Measurements from ENCODE around the gene KCNJ2.

Gene KCNJ2

GRCh38 chr17:70128727-70129238, 40.5 kb upstream of the KCNJ2 start:
- Histone ChIP-seq H3K4me3 (ENCODE audit: low read length) (no peak overlapping the region), H3K9ac (ENCODE audit: low read length) (no peak overlapping the region), H3K36me3 (replicated peaks; ENCODE audit: low read depth, low read length) (no peaks in the 10 kb centered on the region)

GRCh38 chr17:70130289-70130688, 39.0 kb upstream of the KCNJ2 start:
- peaks cover 4% of the 10 kb centered on the region; the same call in 1 of the 2 replicates for H3K9me3 ChIP-seq (ENCODE audit: insufficient read depth, low read length)
- no peak overlapping the region for H2AFZ ChIP-seq (ENCODE audit: low read depth, low read length)
- TF ChIP-seq, protein P1, sequence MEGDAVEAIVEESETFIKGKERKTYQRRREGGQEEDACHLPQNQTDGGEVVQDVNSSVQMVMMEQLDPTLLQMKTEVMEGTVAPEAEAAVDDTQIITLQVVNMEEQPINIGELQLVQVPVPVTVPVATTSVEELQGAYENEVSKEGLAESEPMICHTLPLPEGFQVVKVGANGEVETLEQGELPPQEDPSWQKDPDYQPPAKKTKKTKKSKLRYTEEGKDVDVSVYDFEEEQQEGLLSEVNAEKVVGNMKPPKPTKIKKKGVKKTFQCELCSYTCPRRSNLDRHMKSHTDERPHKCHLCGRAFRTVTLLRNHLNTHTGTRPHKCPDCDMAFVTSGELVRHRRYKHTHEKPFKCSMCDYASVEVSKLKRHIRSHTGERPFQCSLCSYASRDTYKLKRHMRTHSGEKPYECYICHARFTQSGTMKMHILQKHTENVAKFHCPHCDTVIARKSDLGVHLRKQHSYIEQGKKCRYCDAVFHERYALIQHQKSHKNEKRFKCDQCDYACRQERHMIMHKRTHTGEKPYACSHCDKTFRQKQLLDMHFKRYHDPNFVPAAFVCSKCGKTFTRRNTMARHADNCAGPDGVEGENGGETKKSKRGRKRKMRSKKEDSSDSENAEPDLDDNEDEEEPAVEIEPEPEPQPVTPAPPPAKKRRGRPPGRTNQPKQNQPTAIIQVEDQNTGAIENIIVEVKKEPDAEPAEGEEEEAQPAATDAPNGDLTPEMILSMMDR (IDR thresholded peaks at IDR 0.05; ENCODE audit: low read depth, low read length), result no peak
- no peak for TF ChIP-seq EZH2phosphoT487 (IDR thresholded peaks at IDR 0.05; ENCODE audit: low read depth)
- no peak overlapping the region for H3K4me2 ChIP-seq (ENCODE audit: low read length)
- peaks cover 4% of the 10 kb centered on the region; the same call in 1 of the 2 replicates for H3K4me1 ChIP-seq (ENCODE audit: low read length)
- no peak overlapping the region for H3K9ac ChIP-seq (ENCODE audit: low read length)
- no peaks in the 10 kb centered on the region for H3K79me2 ChIP-seq (ENCODE audit: low read length)
- no peak overlapping the region for H3K4me3 ChIP-seq (ENCODE audit: low read length)
- H3K27ac ChIP-seq (ENCODE audit: low read length), result no peak overlapping the region
- H3K27me3 ChIP-seq (ENCODE audit: low read depth, low read length), result no peaks in the 10 kb centered on the region
- no peaks in the 10 kb centered on the region for H4K20me1 ChIP-seq (ENCODE audit: insufficient read depth, low read length)
- H3K36me3 ChIP-seq (replicated peaks; ENCODE audit: low read depth, low read length), result no peaks in the 10 kb centered on the region

More at GRCh38 chr17:70128727-70129238, 40.5 kb upstream of the KCNJ2 start:
- Histone ChIP-seq H3K4me1 (ENCODE audit: low read length) (peaks cover 9% of the 10 kb centered on the region), H3K27me3 (ENCODE audit: low read depth, low read length) (no peaks in the 10 kb centered on the region), H3K4me2 (ENCODE audit: low read length) (no peak overlapping the region), H2AFZ (ENCODE audit: low read depth, low read length) (no peak overlapping the region), H3K9me3 (ENCODE audit: insufficient read depth, low read length) (peaks cover 4% of the 10 kb centered on the region; the same call in 1 of the 2 replicates), H3K27ac (ENCODE audit: low read length) (no peak overlapping the region), H3K79me2 (ENCODE audit: low read length) (no peaks in the 10 kb centered on the region), H4K20me1 (ENCODE audit: insufficient read depth, low read length) (no peaks in the 10 kb centered on the region)
- no peak for TF ChIP-seq EZH2phosphoT487 (IDR thresholded peaks at IDR 0.05; ENCODE audit: low read depth)
- TF ChIP-seq, protein P1 (IDR thresholded peaks at IDR 0.05; ENCODE audit: low read depth, low read length), result no peak

DNA sequence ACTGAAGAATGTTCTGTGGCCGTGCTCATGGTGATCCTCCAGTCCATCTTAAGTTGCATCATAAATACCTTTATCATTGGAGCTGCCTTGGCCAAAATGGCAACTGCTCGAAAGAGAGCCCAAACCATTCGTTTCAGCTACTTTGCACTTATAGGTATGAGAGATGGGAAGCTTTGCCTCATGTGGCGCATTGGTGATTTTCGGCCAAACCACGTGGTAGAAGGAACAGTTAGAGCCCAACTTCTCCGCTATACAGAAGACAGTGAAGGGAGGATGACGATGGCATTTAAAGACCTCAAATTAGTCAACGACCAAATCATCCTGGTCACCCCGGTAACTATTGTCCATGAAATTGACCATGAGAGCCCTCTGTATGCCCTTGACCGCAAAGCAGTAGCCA, 36.8 kb upstream of the KCNJ2 start:
- no peak for TF ChIP-seq EZH2phosphoT487 (IDR thresholded peaks at IDR 0.05; ENCODE audit: low read depth)
- TF ChIP-seq, protein P1 (IDR thresholded peaks at IDR 0.05; ENCODE audit: low read depth, low read length), result no peak
- Histone ChIP-seq H3K4me3 (ENCODE audit: low read length) (no peak overlapping the region), H3K79me2 (ENCODE audit: low read length) (no peaks in the 10 kb centered on the region), H3K9ac (ENCODE audit: low read length) (no peak overlapping the region), H3K9me3 (ENCODE audit: insufficient read depth, low read length) (peaks cover 4% of the 10 kb centered on the region; the same call in 1 of the 2 replicates), H3K4me1 (ENCODE audit: low read length) (peaks cover 23% of the 10 kb centered on the region), H4K20me1 (ENCODE audit: insufficient read depth, low read length) (no peaks in the 10 kb centered on the region), H3K27ac (ENCODE audit: low read length) (no peak overlapping the region), H3K27me3 (ENCODE audit: low read depth, low read length) (no peaks in the 10 kb centered on the region), H3K36me3 (replicated peaks; ENCODE audit: low read depth, low read length) (no peaks in the 10 kb centered on the region), H3K4me2 (ENCODE audit: low read length) (no peak overlapping the region), H2AFZ (ENCODE audit: low read depth, low read length) (no peak overlapping the region)

GRCh38 chr17:70134042-70134441, 35.3 kb upstream of the KCNJ2 start:
- no peak overlapping the region for H2AFZ ChIP-seq (ENCODE audit: low read depth, low read length)
- no peak overlapping the region for H3K27ac ChIP-seq (ENCODE audit: low read length)
- no peaks in the 10 kb centered on the region for H3K27me3 ChIP-seq (ENCODE audit: low read depth, low read length)
- no peaks in the 10 kb centered on the region for H3K36me3 ChIP-seq (replicated peaks; ENCODE audit: low read depth, low read length)
- H3K79me2 ChIP-seq (ENCODE audit: low read length), result no peaks in the 10 kb centered on the region
- no peak overlapping the region for H3K4me3 ChIP-seq (ENCODE audit: low read length)
- peaks cover 38% of the 10 kb centered on the region for H3K4me1 ChIP-seq (ENCODE audit: low read length)
- no peaks in the 10 kb centered on the region for H4K20me1 ChIP-seq (ENCODE audit: insufficient read depth, low read length)
- peaks cover 4% of the 10 kb centered on the region; the same call in 1 of the 2 replicates for H3K9me3 ChIP-seq (ENCODE audit: insufficient read depth, low read length)
- no peak overlapping the region for H3K9ac ChIP-seq (ENCODE audit: low read length)
- no peak overlapping the region for H3K4me2 ChIP-seq (ENCODE audit: low read length)
- TF ChIP-seq, protein P1 (IDR thresholded peaks at IDR 0.05; ENCODE audit: low read depth, low read length), result no peak
- TF ChIP-seq EZH2phosphoT487 (IDR thresholded peaks at IDR 0.05; ENCODE audit: low read depth), result no peak
